Astrocyte (in vitro differentiated cells and primary cell): Measurements from ENCODE around the gene CHMP4B. TPM values are rescaled to one million over a fixed set of nuclear protein-coding genes. Genes with fewer than 3 reads are reported as not detected.

Source experiments
- DNase-seq: peaks from one replicate; pipeline ENCODE4 v3.0.0-alpha.2; 2010; ENCODE audit warnings: low read depth
- FAIRE-seq: peaks from 2 replicates; lab custom pipeline; 2011; peaks lifted over from hg19 to GRCh38; lab: Jason Lieb, UNC
- H2AFZ ChIP-seq: 2 replicates; pipeline ENCODE4 v1.6.0; 2012; ENCODE audit warnings: low read depth, low read length, inconsistent platforms
- H3K27ac ChIP-seq: 2 replicates; pipeline ENCODE4 v1.5.1; 2011; ENCODE audit warnings: low read depth, low read length, inconsistent platforms
- H3K27me3 ChIP-seq: 2 replicates; pipeline ENCODE4 v1.6.0; 2011; ENCODE audit warnings: low read length, inconsistent platforms; ENCODE audit not compliant: insufficient read depth
- H3K36me3 ChIP-seq: 2 replicates; pipeline ENCODE4 v1.5.1; 2011; ENCODE audit warnings: low read length, inconsistent platforms; ENCODE audit not compliant: insufficient read depth
- H3K4me1 ChIP-seq: 2 replicates; pipeline ENCODE4 v1.5.1; 2011; ENCODE audit warnings: low read length, inconsistent platforms; ENCODE audit not compliant: insufficient read depth
- H3K4me2 ChIP-seq: 2 replicates; pipeline ENCODE4 v1.6.0; 2012; ENCODE audit warnings: low read length, inconsistent platforms
- H3K4me3 ChIP-seq: 2 replicates; pipeline ENCODE4 v1.5.1; 2011; ENCODE audit warnings: low read depth, mild to moderate bottlenecking, low read length, inconsistent platforms; ENCODE audit not compliant: insufficient read depth
- H3K79me2 ChIP-seq: 2 replicates; pipeline ENCODE4 v1.6.0; 2012; ENCODE audit warnings: mild to moderate bottlenecking, low read length, inconsistent platforms; ENCODE audit not compliant: insufficient read depth
- H3K9ac ChIP-seq: 2 replicates; pipeline ENCODE4 v1.6.0; 2012; ENCODE audit warnings: mild to moderate bottlenecking, low read length, inconsistent platforms
- H3K9me3 ChIP-seq: 2 replicates; pipeline ENCODE4 v1.5.1; 2012; ENCODE audit warnings: low read depth, mild to moderate bottlenecking, low read length, inconsistent platforms; ENCODE audit not compliant: insufficient read depth
- H4K20me1 ChIP-seq: 2 replicates; pipeline ENCODE4 v1.6.0; 2012; ENCODE audit warnings: low read length, inconsistent platforms; ENCODE audit not compliant: insufficient read depth
- H3K27ac Mint-ChIP-seq: one replicate; pipeline ENCODE4 v1.8.0; 2021; ENCODE audit warnings: mild to moderate bottlenecking, mixed read lengths; ENCODE audit not compliant: unreplicated experiment
- H3K27me3 Mint-ChIP-seq: one replicate; pipeline ENCODE4 v1.8.0; 2021; ENCODE audit warnings: low read depth, mixed read lengths; ENCODE audit not compliant: unreplicated experiment
- H3K36me3 Mint-ChIP-seq: one replicate; pipeline ENCODE4 v1.8.0; 2021; ENCODE audit warnings: low read depth, mixed read lengths; ENCODE audit not compliant: unreplicated experiment
- H3K4me1 Mint-ChIP-seq: one replicate; pipeline ENCODE4 v1.8.0; 2021; ENCODE audit warnings: low read depth, mixed read lengths; ENCODE audit not compliant: unreplicated experiment
- H3K4me3 Mint-ChIP-seq: one replicate; pipeline ENCODE4 v1.8.0; 2021; ENCODE audit warnings: mild to moderate bottlenecking, moderate library complexity, mixed read lengths; ENCODE audit not compliant: unreplicated experiment
- H3K9me3 Mint-ChIP-seq: one replicate; pipeline ENCODE4 v1.8.0; 2021; ENCODE audit warnings: mild to moderate bottlenecking, mixed read lengths; ENCODE audit not compliant: unreplicated experiment
- CTCF ChIP-seq: IDR thresholded peaks from 2 replicates; pipeline ENCODE4 v1.5.1; 2011; ENCODE audit warnings: low read depth, mild to moderate bottlenecking, inconsistent platforms, low read length, moderate library complexity; ENCODE audit not compliant: insufficient read depth
- EZH2 ChIP-seq: IDR thresholded peaks from 2 replicates; pipeline ENCODE4 v1.6.1; 2012; ENCODE audit warnings: mild to moderate bottlenecking, low read length, inconsistent platforms; ENCODE audit not compliant: insufficient read depth
- total RNA-seq: library from RNA; stranded (reverse); gene quantifications from 2 replicates; pipeline ENCODE4 v1.2.1, GENCODE V29; 2021

The CHMP4B gene
- total RNA-seq, 1 donor from 2014 or later, result 90.6 TPM

GRCh38 chr20:33828326-33828844 is 17.2 kb downstream of the CHMP4B start:
- H3K27me3 ChIP-seq, result no peaks in the 10 kb centered on the region
- no peak for TF ChIP-seq EZH2
- TF ChIP-seq CTCF, result no peak
- Mint-ChIP-seq H3K36me3 (peaks cover 10% of the 10 kb centered on the region), H3K4me1 (peaks cover 35% of the 10 kb centered on the region), H3K4me3 (no peak overlapping the region), H3K27ac (no peak overlapping the region), H3K9me3 (no peaks in the 10 kb centered on the region), H3K27me3 (no peaks in the 10 kb centered on the region)
- peaks cover 99% of the 10 kb centered on the region for H4K20me1 ChIP-seq
- peaks cover 4% of the 10 kb centered on the region for H3K36me3 ChIP-seq
- FAIRE-seq (no peak), DNase-seq (no peak)
- H3K79me2 ChIP-seq, result peaks cover 95% of the 10 kb centered on the region
- peaks cover 11% of the 10 kb centered on the region for H3K4me1 ChIP-seq
- H3K27ac ChIP-seq, result no peak overlapping the region
- H3K9ac ChIP-seq, result no peak overlapping the region
- no peak overlapping the region for H3K4me3 ChIP-seq
- no peaks in the 10 kb centered on the region for H3K9me3 ChIP-seq
- H2AFZ ChIP-seq, result no peak overlapping the region
- H3K4me2 ChIP-seq, result no peak overlapping the region

DNA sequence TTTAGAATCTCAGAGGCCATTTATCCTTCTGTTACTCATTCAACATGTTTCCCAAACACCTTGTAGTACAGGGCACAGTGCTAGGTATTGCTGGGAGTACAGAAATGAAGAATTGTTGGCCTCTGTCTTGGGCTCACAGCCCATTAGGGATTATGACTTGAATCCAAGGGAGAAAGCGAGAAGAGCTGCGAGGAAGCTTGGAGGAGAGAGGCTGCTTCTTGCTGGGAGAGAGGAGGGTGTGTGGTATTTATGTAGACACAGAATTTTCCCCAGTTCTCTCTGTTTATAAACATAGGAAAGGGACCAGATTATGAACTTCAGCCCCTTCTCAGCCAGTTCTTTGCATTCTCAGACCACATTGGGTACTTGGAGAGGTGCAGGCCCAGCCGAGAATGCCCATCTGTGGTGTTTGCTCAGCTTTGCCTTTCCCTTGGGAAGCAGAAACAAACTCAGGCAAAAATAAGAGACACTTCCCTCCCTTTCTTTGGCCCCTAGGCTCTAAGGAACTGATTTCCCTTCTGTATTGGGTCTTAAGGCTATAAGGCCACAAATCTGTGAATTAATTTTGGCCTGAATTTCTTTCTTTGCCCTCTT is 17.9 kb downstream of the CHMP4B start:
- no peak overlapping the region for H3K27ac Mint-ChIP-seq
- DNase-seq, result no peak
- TF ChIP-seq EZH2, result no peak
- TF ChIP-seq CTCF, result no peak

DNA sequence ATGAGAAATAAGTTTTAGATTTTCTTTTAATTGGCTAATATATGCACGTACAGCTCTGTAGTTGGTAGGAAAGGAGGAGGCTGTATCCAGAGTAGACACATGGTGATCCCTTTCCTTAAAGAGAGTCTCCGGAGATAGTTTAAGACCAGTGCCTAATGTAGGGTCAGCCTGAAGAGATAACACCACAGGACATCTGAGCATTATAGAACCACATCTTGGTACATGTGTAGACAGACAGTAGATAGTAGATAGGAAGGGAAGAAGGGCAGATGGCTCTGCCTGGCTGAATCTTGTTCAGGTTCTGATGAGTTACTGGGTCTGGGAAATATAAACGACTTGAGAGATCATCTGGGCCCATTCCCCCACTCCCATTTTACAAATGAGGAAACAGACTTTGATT is 18.5 kb downstream of the CHMP4B start:
- peak overlapping the region; percentile 3 for H3K4me3 Mint-ChIP-seq
- no peak overlapping the region for H3K4me3 ChIP-seq
- no peak overlapping the region for H3K27ac Mint-ChIP-seq
- H3K9me3 ChIP-seq, result no peaks in the 10 kb centered on the region
- no peaks in the 10 kb centered on the region for H3K36me3 ChIP-seq
- H3K36me3 Mint-ChIP-seq, result peaks cover 14% of the 10 kb centered on the region
- peaks cover 31% of the 10 kb centered on the region for H3K4me1 Mint-ChIP-seq
- FAIRE-seq, result no peak
- no peaks in the 10 kb centered on the region for H3K27me3 Mint-ChIP-seq
- H3K9ac ChIP-seq, result no peak overlapping the region
- peaks cover 11% of the 10 kb centered on the region for H3K4me1 ChIP-seq
- peaks cover 98% of the 10 kb centered on the region for H4K20me1 ChIP-seq
- H2AFZ ChIP-seq, result no peak overlapping the region
- no peaks in the 10 kb centered on the region for H3K9me3 Mint-ChIP-seq
- DNase-seq, result no peak
- H3K27ac ChIP-seq, result no peak overlapping the region
- H3K27me3 ChIP-seq, result no peaks in the 10 kb centered on the region
- TF ChIP-seq EZH2 (no peak), CTCF (no peak)
- peaks cover 95% of the 10 kb centered on the region for H3K79me2 ChIP-seq
- no peak overlapping the region for H3K4me2 ChIP-seq

More for the DNA sequence above, 17.9 kb downstream of the CHMP4B start:
- Mint-ChIP-seq H3K27me3 (no peaks in the 10 kb centered on the region), H3K9me3 (no peaks in the 10 kb centered on the region), H3K36me3 (peaks cover 14% of the 10 kb centered on the region), H3K4me1 (peaks cover 35% of the 10 kb centered on the region), H3K4me3 (no peak overlapping the region)
- Histone ChIP-seq H3K4me2 (no peak overlapping the region), H3K27me3 (no peaks in the 10 kb centered on the region), H3K9me3 (no peaks in the 10 kb centered on the region), H3K27ac (no peak overlapping the region), H3K36me3 (no peaks in the 10 kb centered on the region), H3K4me1 (peaks cover 11% of the 10 kb centered on the region), H3K9ac (no peak overlapping the region), H2AFZ (no peak overlapping the region), H3K79me2 (peaks cover 95% of the 10 kb centered on the region), H4K20me1 (peaks cover 99% of the 10 kb centered on the region), H3K4me3 (no peak overlapping the region)
- no peak for FAIRE-seq
